Activated CD4-positive, alpha-beta T cell treated with anti-CD3 and anti-CD28 coated beads for 36 hours (primary cell): ENCODE results near the gene ILDR2. TPM values are rescaled to one million over a fixed set of nuclear protein-coding genes. Genes with fewer than 3 reads are reported as not detected.

Source experiments
- ATAC-seq: fragments of 200-7000 bp; cut with Tn5 transposase; one replicate; pipeline ENCODE4 v1.10.0; 2021; ENCODE audit warnings: mild to moderate bottlenecking, moderate library complexity
- CTCF ChIA-PET: fragments of 350-600 bp; sonication (Branson Sonifier 250); formaldehyde crosslinking; loops from one replicate; lab custom pipeline; 2021; ENCODE audit warnings: antibody characterized with exemption; lab: Charles Lee
- POLR2A ChIA-PET: fragments of 350-600 bp; sonication (Branson Sonifier 250); formaldehyde crosslinking; loops from one replicate; lab custom pipeline; 2021; ENCODE audit warnings: antibody characterized with exemption, inconsistent platforms; lab: Charles Lee
- DNase-seq: peaks from one replicate; pipeline ENCODE4 v3.0.0-alpha.2; 2020
- H3K27ac Mint-ChIP-seq: one replicate; pipeline ENCODE4 v1.8.0; 2021; ENCODE audit warnings: mixed read lengths
- H3K27me3 Mint-ChIP-seq: one replicate; pipeline ENCODE4 v1.8.0; 2021; ENCODE audit warnings: mixed read lengths
- H3K36me3 Mint-ChIP-seq: one replicate; pipeline ENCODE4 v1.8.0; 2021; ENCODE audit warnings: low read depth, mixed read lengths
- H3K4me1 Mint-ChIP-seq: one replicate; pipeline ENCODE4 v1.8.0; 2021; ENCODE audit warnings: mixed read lengths
- H3K4me3 Mint-ChIP-seq: one replicate; pipeline ENCODE4 v1.8.0; 2021; ENCODE audit warnings: mild to moderate bottlenecking, moderate library complexity, mixed read lengths
- H3K9me3 Mint-ChIP-seq: one replicate; pipeline ENCODE4 v1.8.0; 2021; ENCODE audit warnings: low read depth, mixed read lengths
- intact Hi-C, 2 experiments: fragments of 100-400 bp; cut with DNase I in 1 of 2; cut with micrococcal nuclease in 1 of 2; formaldehyde crosslinking; loops; one replicate each; pipeline versions ENCODE4 v1.14.2 to v1.15.1; 2022 to 2024; cut with DNase I, micrococcal nuclease
- total RNA-seq, 2 experiments: library from RNA; stranded (reverse); gene quantifications; one replicate each; pipeline ENCODE4 v1.2.3, GENCODE V29; 2021

The ILDR2 gene
- total RNA-seq, 2 experiments from 2014 or later = 9.1 to 14.6 TPM

DNA sequence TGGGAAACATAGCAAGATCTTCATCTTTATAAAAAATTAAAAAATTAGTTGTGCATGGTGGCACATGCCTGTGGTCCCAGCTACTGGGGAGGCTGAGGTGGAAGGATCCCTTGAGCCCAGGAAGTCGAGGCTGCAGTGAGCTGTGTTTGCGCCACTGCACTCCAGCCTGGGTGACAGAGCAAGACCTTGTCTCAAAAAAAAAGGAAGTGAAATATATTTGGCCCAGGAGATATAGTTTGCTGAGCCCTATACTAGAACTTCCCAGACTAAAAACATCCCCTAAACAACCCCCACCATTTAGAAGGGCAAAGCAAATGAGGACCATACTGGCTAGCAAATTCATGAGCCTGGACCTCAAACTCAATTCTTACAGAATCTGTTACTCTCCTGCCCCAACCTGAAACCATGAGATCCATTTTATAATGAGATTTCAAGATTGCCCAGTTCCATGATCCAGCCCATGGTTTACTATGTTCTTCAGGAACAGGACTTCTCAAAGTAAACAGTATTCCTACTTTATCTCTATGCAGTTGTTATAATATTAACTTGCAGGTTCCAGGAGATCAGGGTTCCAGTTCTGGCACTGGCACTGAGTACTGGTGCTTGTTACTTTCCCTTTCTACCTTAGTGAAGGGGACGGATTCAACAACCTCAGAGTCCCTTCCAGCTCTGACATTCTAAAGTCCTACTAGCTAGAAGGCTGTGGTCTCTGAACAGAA, 50.4 kb downstream of the ILDR2 start:
- ChIA-PET CTCF (interaction anchor here (0.9 kb wide), 1 partner anchor 15 kb away, joined by 3 read pairs; no protein-coding TSS in a partner anchor), POLR2A (no interaction called here)
- Mint-ChIP-seq H3K9me3 (no peaks in the 10 kb centered on the region), H3K36me3 (peaks cover 4% of the 10 kb centered on the region), H3K4me3 (no peak overlapping the region), H3K4me1 (no peaks in the 10 kb centered on the region), H3K27ac (no peak overlapping the region), H3K27me3 (peaks cover 16% of the 10 kb centered on the region)
- no peak for DNase-seq
- ATAC-seq = no peak
- intact Hi-C loops = no loop called here

- CTCF ChIA-PET = interaction anchor here (0.7 to 3.5 kb wide), 2 partner anchors 9 to 11 kb away, joined by 3 to 17 read pairs; no protein-coding TSS in a partner anchor
- H3K4me1 Mint-ChIP-seq = no peaks in the 10 kb centered on the region
- POLR2A ChIA-PET = no interaction called here
- intact Hi-C loops = no loop called here
- peaks cover 23% of the 10 kb centered on the region for H3K27me3 Mint-ChIP-seq
- no peak overlapping the region for H3K27ac Mint-ChIP-seq
- DNase-seq (peak; percentile 32), ATAC-seq (peak; percentile 57)
- no peak overlapping the region for H3K4me3 Mint-ChIP-seq
- H3K36me3 Mint-ChIP-seq = peaks cover 8% of the 10 kb centered on the region
- no peaks in the 10 kb centered on the region for H3K9me3 Mint-ChIP-seq
These were observed 54.5 kb downstream of the ILDR2 start for GRCh38 chr1:166920561-166921475.

DNA sequence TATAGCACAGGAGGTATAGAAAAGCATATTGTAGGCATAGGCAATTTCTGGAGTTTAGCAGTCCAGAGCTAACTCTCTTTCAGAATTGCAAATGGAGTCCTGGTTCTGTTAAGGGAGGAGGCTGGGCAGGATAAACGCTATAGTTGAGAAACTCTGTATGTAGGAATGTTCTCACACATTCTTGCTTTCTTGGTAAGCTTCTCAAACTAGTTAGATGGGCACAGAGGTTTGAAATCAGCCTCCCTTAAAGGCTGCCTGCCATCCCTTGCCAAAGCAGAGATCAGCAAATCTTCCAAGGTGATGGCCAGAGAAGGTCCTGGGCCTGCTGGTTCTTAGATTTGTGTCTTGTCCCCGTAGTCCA, 56.4 kb downstream of the ILDR2 start:
- H3K27me3 Mint-ChIP-seq = peaks cover 23% of the 10 kb centered on the region
- peaks cover 8% of the 10 kb centered on the region for H3K36me3 Mint-ChIP-seq
- H3K4me1 Mint-ChIP-seq = no peaks in the 10 kb centered on the region
- no peaks in the 10 kb centered on the region for H3K9me3 Mint-ChIP-seq
- ChIA-PET POLR2A (no interaction called here), CTCF (interaction anchor here (0.7 to 2.1 kb wide), 6 partner anchors 9 to 140 kb away, joined by 3 to 13 read pairs (median 4); no protein-coding TSS in a partner anchor)
- intact Hi-C loops = loop anchor here in 1 of 2 experiments (10.0 kb wide), 1 partner anchor 636 kb away; the partner anchor contains the start of gene CREG1
- DNase-seq (no peak), ATAC-seq (no peak)
- H3K4me3 Mint-ChIP-seq = no peak overlapping the region
- no peak overlapping the region for H3K27ac Mint-ChIP-seq

DNA sequence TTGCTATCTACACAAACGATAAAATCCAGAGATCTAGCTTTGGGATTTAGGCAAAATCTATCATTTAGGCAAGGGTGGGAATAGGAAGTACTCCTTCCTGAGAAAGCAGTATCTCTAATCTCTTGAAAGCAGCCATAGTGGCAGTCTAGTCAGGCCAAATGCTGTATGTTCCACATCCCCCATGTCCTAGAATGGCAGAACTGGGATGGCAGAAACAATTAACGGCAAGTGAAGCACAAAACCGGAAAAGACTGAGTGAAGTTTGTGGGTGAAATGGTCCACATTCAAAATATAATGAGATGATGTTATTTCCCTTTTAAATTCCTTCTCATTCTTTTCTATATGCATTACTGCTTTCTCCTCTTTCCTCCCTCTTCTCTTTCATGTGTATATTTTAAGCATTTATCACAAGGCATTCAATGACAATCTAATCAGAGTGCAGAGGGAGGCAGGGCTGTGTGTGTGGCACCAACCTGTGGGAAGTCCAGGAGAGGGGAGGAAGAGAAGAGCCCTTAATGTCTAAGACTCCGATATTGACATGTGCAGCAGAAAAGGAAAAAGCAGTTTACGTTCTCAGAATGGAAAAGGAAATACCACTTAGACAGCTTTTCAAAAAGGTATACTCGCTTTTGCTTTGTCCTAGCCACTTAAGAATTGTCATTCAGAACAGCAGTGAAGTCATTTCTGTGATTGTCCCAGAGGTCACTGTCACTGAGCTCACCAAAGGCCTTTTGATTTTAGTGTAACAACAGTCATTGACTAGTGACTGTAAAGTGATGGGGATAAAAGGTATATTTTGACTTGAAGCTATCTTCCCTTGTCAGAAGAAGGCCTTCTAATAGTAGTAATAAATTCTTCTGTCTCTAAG, 57.0 kb downstream of the ILDR2 start:
- Mint-ChIP-seq H3K36me3 (peaks cover 8% of the 10 kb centered on the region), H3K27ac (no peak overlapping the region), H3K9me3 (no peaks in the 10 kb centered on the region), H3K27me3 (peaks cover 23% of the 10 kb centered on the region), H3K4me3 (no peak overlapping the region), H3K4me1 (no peaks in the 10 kb centered on the region)
- no peak for ATAC-seq
- intact Hi-C loops = loop anchor here in 1 of 2 experiments (10.0 kb wide), 1 partner anchor 636 kb away; the partner anchor contains the start of gene CREG1
- no peak for DNase-seq
- ChIA-PET POLR2A (no interaction called here), CTCF (interaction anchor here (0.6 to 2.1 kb wide), 5 partner anchors 8 to 481 kb away, joined by 3 to 13 read pairs (median 4); no protein-coding TSS in a partner anchor)

DNA sequence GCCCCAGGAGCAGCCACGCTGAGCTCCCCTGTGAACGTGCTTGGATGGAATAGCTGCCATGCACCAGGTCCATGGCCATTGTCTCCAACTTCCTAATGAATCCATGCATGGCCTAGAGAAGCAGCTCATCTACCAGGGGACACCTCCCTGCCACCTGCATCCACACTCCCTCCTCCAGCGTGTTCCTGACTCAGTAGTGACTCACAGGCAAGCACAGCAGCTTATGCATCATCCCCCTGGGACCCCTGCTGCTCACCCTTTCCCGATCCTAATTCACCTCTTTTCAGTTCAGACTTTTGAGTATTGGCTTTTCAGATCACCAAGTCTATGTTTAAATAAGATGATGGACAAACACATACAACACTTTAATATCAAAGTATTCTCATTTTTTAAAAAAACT, 59.4 kb downstream of the ILDR2 start:
- ChIA-PET CTCF (interaction anchor here (20.0 kb wide), 1 partner anchor 146 kb away, joined by 541 read pairs; no protein-coding TSS in a partner anchor), POLR2A (interaction anchor here (0.6 kb wide), 1 partner anchor 77 kb away, joined by 3 read pairs; the partner anchor contains the start of gene POGK)
- Mint-ChIP-seq H3K27ac (no peak overlapping the region), H3K4me3 (no peak overlapping the region), H3K36me3 (peaks cover 5% of the 10 kb centered on the region), H3K9me3 (peaks cover 3% of the 10 kb centered on the region), H3K4me1 (peaks cover 4% of the 10 kb centered on the region), H3K27me3 (peaks cover 14% of the 10 kb centered on the region)
- no peak for ATAC-seq
- DNase-seq = no peak
- intact Hi-C loops = loop anchor here in 1 of 2 experiments (10.0 kb wide), 1 partner anchor 639 kb away; the partner anchor contains the start of gene CREG1

GRCh38 chr1:166915042-166915441, 60.3 kb downstream of the ILDR2 start:
- no peak for DNase-seq
- ATAC-seq = no peak
- H3K27ac Mint-ChIP-seq = no peak overlapping the region
- H3K9me3 Mint-ChIP-seq = peaks cover 3% of the 10 kb centered on the region
- H3K27me3 Mint-ChIP-seq = peaks cover 8% of the 10 kb centered on the region
- ChIA-PET POLR2A (no interaction called here), CTCF (interaction anchor here (0.7 to 20.0 kb wide), 2 partner anchors 147 to 185 kb away, joined by 6 to 541 read pairs; no protein-coding TSS in a partner anchor)
- no peak overlapping the region for H3K4me3 Mint-ChIP-seq
- intact Hi-C loops = loop anchor here in 1 of 2 experiments (10.0 kb wide), 1 partner anchor 640 kb away; the partner anchor contains the start of gene CREG1
- peaks cover 5% of the 10 kb centered on the region for H3K36me3 Mint-ChIP-seq
- H3K4me1 Mint-ChIP-seq = peaks cover 10% of the 10 kb centered on the region

- H3K4me3 Mint-ChIP-seq = no peak overlapping the region
- intact Hi-C loops = loop anchor here (5.0 to 10.0 kb wide), 4 partner anchors 128 to 641 kb away; partner anchors contain the start of gene CREG1 (in 2 of the 2)
- ChIA-PET POLR2A (no interaction called here), CTCF (interaction anchor here (0.6 to 20.0 kb wide), 3 partner anchors 148 to 213 kb away, joined by 3 to 541 read pairs (median 3); no protein-coding TSS in a partner anchor)
- H3K36me3 Mint-ChIP-seq = peaks cover 3% of the 10 kb centered on the region
- H3K27me3 Mint-ChIP-seq = peaks cover under 1% of the 10 kb centered on the region
- no peak overlapping the region for H3K27ac Mint-ChIP-seq
- DNase-seq (no peak), ATAC-seq (no peak)
- peaks cover 10% of the 10 kb centered on the region for H3K4me1 Mint-ChIP-seq
- H3K9me3 Mint-ChIP-seq = peaks cover 3% of the 10 kb centered on the region
These were observed 61.2 kb downstream of the ILDR2 start for GRCh38 chr1:166914111-166914510.

GRCh38 chr1:166911624-166912023, 63.7 kb downstream of the ILDR2 start:
- intact Hi-C loops = loop anchor here (2.0 to 10.0 kb wide), 5 partner anchors 65 to 643 kb away; partner anchors contain the start of gene CREG1 (in 2 of the 2)
- ChIA-PET CTCF (interaction anchor here (0.5 to 20.0 kb wide), 13 partner anchors 9 to 308 kb away, joined by 3 to 541 read pairs (median 4); partner anchors contain the start of gene POU2F1), POLR2A (no interaction called here)
- Mint-ChIP-seq H3K36me3 (no peaks in the 10 kb centered on the region), H3K9me3 (peaks cover 3% of the 10 kb centered on the region), H3K27me3 (no peaks in the 10 kb centered on the region), H3K4me3 (no peak overlapping the region), H3K27ac (no peak overlapping the region), H3K4me1 (peaks cover 10% of the 10 kb centered on the region)
- no peak for DNase-seq
- no peak for ATAC-seq

DNA sequence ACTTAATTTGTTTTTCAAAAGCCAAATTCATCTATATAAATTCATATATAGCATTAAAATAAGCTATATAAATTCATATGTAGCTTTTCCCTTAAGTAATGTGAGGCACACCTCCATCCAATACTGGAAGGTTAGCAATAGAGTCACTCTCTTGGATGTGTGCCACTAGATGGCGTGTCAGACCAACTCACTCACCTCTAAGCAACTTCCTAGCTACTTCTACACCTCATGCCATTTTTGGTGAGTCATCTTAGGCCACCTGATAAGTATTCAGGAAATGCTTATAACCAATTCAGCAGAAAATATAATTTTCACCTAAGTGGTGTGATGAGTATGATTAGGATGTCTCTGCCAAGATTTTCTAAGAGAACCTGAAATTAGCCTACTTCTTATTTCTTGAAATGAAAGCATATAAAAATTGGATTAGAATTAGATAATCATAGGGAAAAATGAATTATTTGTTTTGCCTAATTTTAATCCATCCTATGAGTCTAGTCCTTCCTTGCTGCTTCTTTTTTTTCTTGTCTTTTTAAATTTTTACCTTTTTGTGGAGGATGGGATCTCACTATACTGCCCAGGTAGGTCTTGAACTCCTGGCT, 64.8 kb downstream of the ILDR2 start:
- CTCF ChIA-PET = interaction anchor here (0.5 to 20.0 kb wide), 50 partner anchors 9 to 1509 kb away, joined by 3 to 541 read pairs (median 4); partner anchors contain the start of genes GPA33, ILDR2, POU2F1 and TADA1
- POLR2A ChIA-PET = interaction anchor here (0.6 to 1.0 kb wide), 3 partner anchors 147 to 464 kb away, joined by 3 to 4 read pairs (median 3); no protein-coding TSS in a partner anchor
- H3K9me3 Mint-ChIP-seq = peaks cover 3% of the 10 kb centered on the region
- peaks cover 13% of the 10 kb centered on the region for H3K4me1 Mint-ChIP-seq
- H3K27ac Mint-ChIP-seq = no peak overlapping the region
- H3K36me3 Mint-ChIP-seq = no peaks in the 10 kb centered on the region
- DNase-seq = peak; percentile 87
- H3K27me3 Mint-ChIP-seq = no peaks in the 10 kb centered on the region
- intact Hi-C loops = loop anchor here (1.0 to 10.0 kb wide), 9 partner anchors 26 to 644 kb away; partner anchors contain the start of genes CREG1 (in 2 of the 2) and TADA1 (in 1 of the 2)
- no peak overlapping the region for H3K4me3 Mint-ChIP-seq
- ATAC-seq = peak; percentile 96
